Cardiac fibroblast (primary cell): ENCODE results near the gene RBPJ.

Experiments
- DNase-seq, 2 donors: peaks; one replicate each; pipeline versions ENCODE4 v3.0.0 to v3.0.0-alpha.2; 2010; ENCODE audit warnings: low read depth in 2 of 2
- H3K4me3 ChIP-seq, 2 donors: replicated peaks in 1 of 2; 1 replicate in 1 of 2; 2 replicates in 1 of 2; pipeline ENCODE4 v1.5.1; 2011; ENCODE audit warnings: low read depth in 2 of 2, low read length in 2 of 2, mild to moderate bottlenecking in 2 of 2, moderate library complexity in 1 of 2
- CTCF ChIP-seq: IDR thresholded peaks from one replicate; pipeline ENCODE4 v1.5.1; 2011; ENCODE audit warnings: low read depth, mild to moderate bottlenecking, low read length, inconsistent platforms

The RBPJ gene

GRCh38 chr4:26379837-26380236 is 59.0 kb downstream of the RBPJ start:
- no peak for TF ChIP-seq CTCF
- no peak for DNase-seq

GRCh38 chr4:26380740-26381139 is 59.9 kb downstream of the RBPJ start:
- no peak for TF ChIP-seq CTCF
- DNase-seq, result no peak

More at GRCh38 chr4:26379837-26380236, 59.0 kb downstream of the RBPJ start:
- H3K4me3 ChIP-seq, result no peak overlapping the region

GRCh38 chr4:26384380-26385057 is 63.7 kb downstream of the RBPJ start:
- TF ChIP-seq CTCF, result no peak
- DNase-seq, result no peak
- H3K4me3 ChIP-seq, result no peak overlapping the region

More at GRCh38 chr4:26380740-26381139, 59.9 kb downstream of the RBPJ start:
- H3K4me3 ChIP-seq, result no peak overlapping the region

- no peak overlapping the region for H3K4me3 ChIP-seq
- DNase-seq, result no peak
- TF ChIP-seq CTCF, result no peak
Measured at GRCh38 chr4:26385690-26386089, 64.9 kb downstream of the RBPJ start.

GRCh38 chr4:26386386-26386785 is 65.6 kb downstream of the RBPJ start:
- no peak overlapping the region for H3K4me3 ChIP-seq
- no peak for DNase-seq
- TF ChIP-seq CTCF, result no peak

GRCh38 chr4:26388671-26389070 is 67.9 kb downstream of the RBPJ start:
- DNase-seq, result peak in 1 of 2 donors; percentile 59
- no peak overlapping the region for H3K4me3 ChIP-seq
- no peak for TF ChIP-seq CTCF

- H3K4me3 ChIP-seq, result no peak overlapping the region
- DNase-seq, result no peak
- TF ChIP-seq CTCF, result no peak
Measured at GRCh38 chr4:26397086-26397485, 76.3 kb downstream of the RBPJ start.
